ELF-1 (cell line): ENCODE results near the gene CHIA.
"Not testable (repeated sequence)": the region's sequence is repeated elsewhere in the genome, so short reads cannot be mapped to it uniquely, and the experiment has no call there.

Source experiments
- DNase-seq: peaks from one replicate; pipeline ENCODE4 v3.0.0-alpha.2; 2016; ENCODE audit warnings: low read depth, low spot score

Gene CHIA

GRCh38 chr1:111285879-111286278 lies 4.8 kb upstream of the CHIA start:
- DNase-seq: no peak

- DNase-seq: no peak
These were observed 3.7 kb upstream of the CHIA start for GRCh38 chr1:111286912-111287311.

- DNase-seq: no peak
These were observed 1.3 kb upstream of the CHIA start for GRCh38 chr1:111289371-111289770.

GRCh38 chr1:111290104-111290503 lies 547 bp upstream of the CHIA start:
- DNase-seq: no peak

GRCh38 chr1:111294390-111294789 lies 3.7 kb downstream of the CHIA start:
- no peak for DNase-seq

GRCh38 chr1:111302374-111302773 lies 11.7 kb downstream of the CHIA start:
- no peak for DNase-seq

GRCh38 chr1:111309690-111310089 lies 19.0 kb downstream of the CHIA start:
- DNase-seq: no peak

- DNase-seq: no peak
These were observed 27.9 kb downstream of the CHIA start for GRCh38 chr1:111318523-111318922.

- DNase-seq: no peak
These were observed 29.6 kb downstream of the CHIA start for GRCh38 chr1:111320066-111320879.

GRCh38 chr1:111323231-111323630 lies 32.6 kb downstream of the CHIA start:
- DNase-seq: peak; percentile 52

GRCh38 chr1:111332190-111332589 lies 41.5 kb downstream of the CHIA start:
- no peak for DNase-seq

GRCh38 chr1:111334169-111334568 lies 43.5 kb downstream of the CHIA start:
- peak; percentile 51 for DNase-seq

- DNase-seq: not testable (repeated sequence)
These were observed 44.7 kb downstream of the CHIA start for GRCh38 chr1:111335214-111335877.

- not testable (repeated sequence) for DNase-seq
These were observed 48.2 kb downstream of the CHIA start for GRCh38 chr1:111338849-111339248.

GRCh38 chr1:111346089-111346885 lies 55.6 kb downstream of the CHIA start:
- peak; percentile 94 for DNase-seq

GRCh38 chr1:111347026-111347425 lies 56.4 kb downstream of the CHIA start:
- no peak for DNase-seq

- no peak for DNase-seq
These were observed 61.0 kb downstream of the CHIA start for GRCh38 chr1:111351700-111352099.

- DNase-seq: no peak
These were observed 63.9 kb downstream of the CHIA start for GRCh38 chr1:111354584-111354983.

GRCh38 chr1:111358964-111359363 lies 68.3 kb downstream of the CHIA start:
- DNase-seq: no peak

GRCh38 chr1:111359376-111359775 lies 68.7 kb downstream of the CHIA start:
- DNase-seq: peak; percentile 53

- DNase-seq: peak; percentile 71
These were observed 69.6 kb downstream of the CHIA start for GRCh38 chr1:111360257-111360656.

- no peak for DNase-seq
These were observed 71.1 kb downstream of the CHIA start for GRCh38 chr1:111361761-111362160.
